Measurements from ENCODE around the gene VPS18. TPM values are rescaled to one million over a fixed set of nuclear protein-coding genes. Genes with fewer than 3 reads are reported as not detected.
A peak's percentile ranks its signal among the peaks of the same experiment; 100 is the strongest.

The VPS18 gene
- polyA plus RNA-seq, 1 donor, result 9.6 TPM

DNA sequence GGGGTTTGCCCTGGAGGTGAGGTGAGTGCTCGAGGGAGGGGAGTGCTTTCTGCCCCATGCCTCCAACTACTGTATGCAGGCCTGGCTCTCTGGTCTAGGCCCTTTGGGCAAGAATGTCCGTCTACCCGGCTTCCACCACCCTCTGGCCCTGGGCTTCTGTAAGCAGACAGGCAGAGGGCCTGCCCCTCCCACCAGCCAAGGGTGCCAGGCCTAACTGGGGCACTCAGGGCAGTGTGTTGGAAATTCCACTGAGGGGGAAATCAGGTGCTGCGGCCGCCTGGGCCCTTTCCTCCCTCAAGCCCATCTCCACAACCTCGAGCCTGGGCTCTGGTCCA lies 44.3 kb downstream of the VPS18 start:
- no peak for DNase-seq

DNA sequence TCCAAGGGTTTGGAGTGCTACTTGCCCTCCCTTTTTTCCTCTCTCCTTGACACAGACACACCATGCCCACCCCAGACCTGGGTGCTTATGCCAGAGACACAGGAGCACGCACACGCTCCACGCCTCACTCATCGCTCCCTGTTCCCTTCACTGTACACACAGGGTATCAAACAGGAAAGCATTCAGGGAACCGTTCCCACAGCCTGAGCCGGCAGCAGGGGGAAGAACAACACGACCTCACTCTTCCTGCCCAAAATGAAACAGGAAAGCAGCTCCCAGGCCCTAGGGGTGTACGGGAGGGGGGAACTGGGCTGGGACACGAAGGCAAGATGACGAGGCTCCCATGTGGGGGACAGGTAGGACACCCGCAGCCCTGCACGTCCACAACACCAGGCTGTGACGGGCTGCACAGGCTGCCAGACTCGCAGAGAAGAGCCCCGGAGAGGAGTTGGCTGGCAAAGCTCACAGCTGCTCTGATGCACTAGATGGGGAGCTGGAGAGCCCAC lies 46.1 kb downstream of the VPS18 start:
- DNase-seq, result no peak

DNA sequence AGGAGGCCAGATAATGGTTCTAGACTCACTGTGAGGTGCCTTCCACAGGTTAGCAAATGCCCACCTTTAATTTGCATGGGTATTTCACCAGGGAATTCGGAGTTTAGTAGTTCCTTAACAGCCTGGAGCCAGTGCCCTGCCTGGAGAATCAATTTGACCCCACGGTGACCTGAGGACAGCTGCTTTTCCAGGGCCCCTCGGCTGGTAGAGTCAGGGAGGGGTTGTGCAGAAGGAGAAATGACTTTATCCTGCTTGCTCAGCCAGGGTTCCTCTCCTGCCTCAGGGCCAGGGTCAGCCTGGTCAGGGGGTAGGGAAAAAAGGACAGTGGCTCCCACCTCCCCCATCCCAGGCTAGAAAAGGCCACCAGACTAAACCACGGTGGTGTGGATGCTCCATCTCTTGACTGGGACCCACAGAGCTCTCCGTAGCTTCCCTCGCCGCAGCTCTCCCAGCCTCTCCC lies 46.8 kb downstream of the VPS18 start:
- DNase-seq, result no peak

DNA sequence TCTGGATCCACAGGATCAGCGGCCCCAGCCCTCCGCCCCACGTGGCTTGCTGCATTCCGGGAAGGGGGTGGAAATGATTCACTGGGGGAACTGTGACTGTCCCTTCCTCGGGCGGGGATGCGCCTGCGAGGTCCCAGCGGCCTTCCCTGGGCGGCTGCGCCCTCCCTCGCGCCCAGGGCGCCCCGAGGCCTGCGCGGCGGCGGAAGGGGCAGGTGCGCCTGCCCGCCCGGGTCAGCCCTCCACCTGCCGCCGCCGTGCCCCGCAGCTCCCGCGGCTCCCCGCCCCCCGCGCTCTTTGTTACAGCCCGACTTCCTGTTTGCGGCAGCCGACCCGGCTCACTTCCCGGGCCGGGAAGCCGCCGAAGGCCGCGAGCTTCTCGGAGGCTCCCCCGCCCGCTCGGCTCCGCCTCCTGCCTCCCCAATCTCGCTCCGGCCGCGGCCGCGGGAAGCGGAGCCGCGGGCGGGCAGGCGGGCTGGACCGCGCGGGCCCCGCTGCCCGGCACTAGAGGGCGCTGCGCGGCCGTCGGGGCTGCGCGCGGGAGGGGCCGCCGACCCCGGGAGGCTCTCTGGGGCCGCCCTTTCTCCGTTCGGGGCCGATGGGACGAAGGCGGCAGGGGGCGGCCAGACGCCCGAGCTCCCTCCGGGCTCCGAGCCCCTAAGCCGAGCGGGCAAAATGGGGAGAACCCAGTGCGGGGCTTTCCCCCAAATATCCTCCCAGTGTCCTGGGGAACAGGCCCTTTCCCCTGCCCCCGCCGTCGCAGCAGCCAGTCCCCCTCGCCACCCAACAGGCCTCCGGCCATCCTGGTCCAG lies 47.5 kb downstream of the VPS18 start:
- DNase-seq, result peak; percentile 82

DNA sequence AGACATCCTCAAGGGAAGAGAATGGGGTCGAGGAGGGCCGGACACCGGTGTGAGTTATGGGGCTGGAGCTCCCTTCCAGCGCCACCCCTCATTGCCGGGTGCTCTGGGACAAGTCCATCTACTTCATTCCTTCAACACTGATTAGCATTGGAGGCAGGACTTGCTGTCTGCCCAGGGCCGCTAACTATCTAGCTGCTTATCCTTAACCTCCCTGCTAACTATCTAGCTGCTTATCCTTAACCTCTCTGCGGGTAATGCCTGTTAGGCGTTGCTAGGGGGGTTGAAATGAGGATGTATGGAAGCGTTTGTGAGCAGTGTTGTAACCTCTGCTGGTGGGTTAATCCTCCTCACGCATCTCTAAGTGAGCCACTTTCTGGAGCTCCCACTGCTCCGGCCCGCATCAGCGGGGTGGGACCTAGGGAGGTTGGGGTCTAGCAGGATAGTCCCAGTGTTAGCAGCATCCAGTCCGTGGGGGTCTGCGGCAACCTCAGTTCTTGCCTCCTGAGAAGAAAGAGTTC lies 48.1 kb downstream of the VPS18 start:
- DNase-seq, result no peak

DNA sequence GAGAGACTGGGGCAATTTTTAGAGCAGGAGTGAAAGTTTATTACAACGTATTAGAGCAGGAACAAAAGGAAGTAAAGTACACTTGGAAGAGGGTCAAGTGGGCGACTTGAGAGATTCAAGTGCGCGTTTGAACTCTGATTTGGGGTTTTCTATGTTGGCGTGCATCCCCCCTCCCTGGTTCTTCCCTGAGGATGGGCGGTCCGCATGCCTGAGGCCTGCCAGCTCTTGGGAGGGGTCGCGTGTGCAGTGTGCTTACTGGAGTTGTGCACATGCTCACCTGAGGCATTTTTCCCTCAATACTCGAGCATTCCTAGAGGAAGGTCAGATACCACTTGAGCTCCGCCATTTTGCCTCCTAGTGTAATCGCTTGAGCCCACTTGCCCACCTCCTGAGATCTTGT lies 48.6 kb downstream of the VPS18 start:
- no peak for DNase-seq

DNA sequence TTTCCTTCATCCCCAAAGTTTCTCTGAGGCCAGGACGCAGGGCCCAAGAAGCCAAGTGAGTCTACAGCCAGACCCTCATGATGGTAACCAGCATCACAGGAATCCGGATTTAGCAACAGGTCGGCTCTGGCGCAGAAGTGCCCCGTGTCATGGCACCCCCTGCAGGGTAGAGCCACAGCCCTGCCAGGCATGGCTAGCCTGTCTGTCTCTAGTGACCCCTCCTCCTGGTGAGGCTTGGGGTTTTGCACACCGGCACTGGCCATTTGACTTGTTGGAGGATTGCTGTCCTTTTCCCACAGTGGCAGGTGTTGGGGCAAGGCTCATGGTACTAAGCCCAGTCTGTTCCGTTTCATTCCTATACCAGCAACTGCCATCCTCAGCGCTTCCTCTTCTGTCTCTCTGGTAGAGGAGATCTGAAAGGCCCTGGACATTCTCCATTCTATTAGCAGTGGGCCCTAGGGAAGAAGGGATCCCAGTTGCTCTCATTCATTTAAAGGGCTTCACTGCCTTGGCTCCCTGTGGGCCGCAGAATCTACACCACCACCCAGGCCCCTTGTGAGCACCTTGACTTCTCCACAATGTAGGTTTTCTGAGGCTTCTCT lies 49.6 kb downstream of the VPS18 start:
- DNase-seq, result no peak

DNA sequence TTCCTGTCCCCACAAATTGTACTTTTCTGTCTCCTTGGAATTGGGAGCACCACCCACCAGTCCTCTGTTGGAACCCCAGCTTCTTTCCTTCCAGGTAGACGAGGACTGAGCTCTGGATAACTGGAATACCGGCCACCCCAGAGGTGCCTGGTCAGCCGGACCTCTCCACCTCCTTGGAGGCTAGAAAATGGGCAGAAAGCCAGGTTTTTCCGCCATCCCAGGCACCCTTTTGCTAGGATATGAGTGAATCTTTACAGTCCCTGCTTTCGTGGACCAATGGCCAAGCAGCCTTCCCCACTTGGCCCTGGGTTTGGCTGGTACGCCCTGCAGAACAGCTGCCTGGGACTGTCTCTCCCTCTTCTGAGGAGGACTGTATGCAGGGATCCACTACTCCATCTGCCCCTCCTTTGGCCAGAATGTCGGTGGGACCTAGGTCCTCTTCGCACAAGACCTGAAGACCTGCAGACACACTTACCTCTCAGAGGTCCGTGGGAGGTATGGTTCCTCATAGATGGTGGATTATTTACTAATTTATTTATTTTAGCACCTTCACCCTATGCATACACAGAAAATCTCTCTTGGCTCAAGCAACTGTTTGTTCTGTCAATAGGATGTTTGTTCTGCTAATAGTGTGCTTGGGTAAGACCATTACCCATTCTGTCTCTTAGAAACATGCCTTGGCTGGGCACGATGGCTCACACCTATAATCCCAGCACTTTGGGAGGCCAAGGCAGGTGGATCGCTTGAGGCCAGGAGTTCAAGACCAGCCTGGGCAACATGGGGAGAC lies 50.5 kb downstream of the VPS18 start:
- DNase-seq, result no peak

DNA sequence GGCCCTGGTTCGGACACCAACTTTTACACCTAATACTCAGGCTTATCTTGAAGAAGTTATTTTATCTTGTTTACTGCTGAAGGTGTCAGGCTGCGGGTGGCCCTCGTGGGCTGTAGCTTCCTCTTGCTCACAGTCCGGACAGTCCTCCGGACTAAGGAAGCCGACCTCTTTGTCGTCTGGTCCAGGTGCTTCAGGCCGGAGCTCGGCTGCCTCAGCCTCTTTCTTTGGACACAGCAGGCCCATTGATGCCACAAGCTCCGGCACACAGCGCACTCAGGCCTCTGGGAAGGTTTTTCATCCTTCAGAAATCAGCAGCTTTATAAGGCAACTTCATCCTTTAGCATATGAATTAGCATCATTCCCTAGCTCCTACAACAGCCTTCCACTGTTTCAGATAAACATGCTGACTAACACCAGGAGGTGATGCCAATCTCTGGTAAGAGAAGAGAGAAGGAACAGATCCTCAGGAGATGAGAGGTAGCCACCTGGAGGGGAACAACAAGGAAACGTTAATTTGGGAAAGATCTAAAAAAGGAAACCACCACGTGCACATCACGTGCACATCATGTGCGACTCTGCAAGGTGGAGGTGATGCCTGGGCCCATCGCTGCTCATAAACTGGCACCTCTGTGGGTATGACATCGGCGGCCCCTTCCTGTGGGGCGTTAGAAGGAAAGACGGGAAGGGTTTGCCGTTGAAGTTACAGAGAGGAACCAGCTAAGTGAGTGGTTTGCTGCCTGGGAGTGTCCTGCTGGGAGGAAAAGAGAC lies 54.6 kb downstream of the VPS18 start:
- no peak for DNase-seq

DNA sequence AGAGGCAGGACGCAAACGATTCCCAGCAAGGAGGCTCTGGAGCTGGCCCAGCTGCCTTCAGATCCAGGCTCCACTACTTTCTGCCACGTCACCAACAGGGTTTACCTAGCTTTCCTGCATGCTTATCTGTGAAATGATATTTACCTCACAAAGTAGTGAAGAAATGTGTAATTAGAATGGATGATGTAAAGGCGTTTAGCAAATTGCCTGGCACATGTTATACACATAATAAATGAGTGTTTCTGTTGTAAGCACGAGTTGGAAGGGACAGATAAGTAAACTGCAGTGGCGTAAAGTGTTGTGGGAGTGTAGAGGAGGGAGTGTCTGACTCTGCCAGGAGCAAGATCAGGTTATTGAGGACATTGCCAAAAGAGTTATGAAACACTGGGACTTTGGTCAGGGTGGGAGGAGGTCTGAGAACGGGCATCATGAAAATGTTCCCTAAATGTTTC lies 55.5 kb downstream of the VPS18 start:
- no peak for DNase-seq

DNA sequence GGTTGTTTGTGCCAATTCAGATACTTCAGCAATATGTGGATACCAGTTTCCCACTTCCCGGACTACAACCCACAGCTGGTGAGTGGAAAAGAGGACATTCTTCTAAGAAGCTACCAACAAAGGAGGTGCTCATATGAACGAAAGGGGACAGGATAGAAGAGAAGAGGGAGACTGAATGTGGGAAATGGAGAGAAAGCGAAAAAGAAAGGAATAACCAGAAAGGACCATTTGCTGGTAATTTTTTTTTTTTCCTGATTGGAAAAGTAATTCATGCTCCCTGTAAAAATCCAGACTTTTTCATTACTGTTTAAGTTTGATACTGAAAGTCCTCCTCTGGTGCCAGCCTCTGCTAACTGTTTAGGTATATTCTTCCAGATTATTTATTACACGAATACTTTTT lies 57.5 kb downstream of the VPS18 start:
- DNase-seq, result no peak

DNA sequence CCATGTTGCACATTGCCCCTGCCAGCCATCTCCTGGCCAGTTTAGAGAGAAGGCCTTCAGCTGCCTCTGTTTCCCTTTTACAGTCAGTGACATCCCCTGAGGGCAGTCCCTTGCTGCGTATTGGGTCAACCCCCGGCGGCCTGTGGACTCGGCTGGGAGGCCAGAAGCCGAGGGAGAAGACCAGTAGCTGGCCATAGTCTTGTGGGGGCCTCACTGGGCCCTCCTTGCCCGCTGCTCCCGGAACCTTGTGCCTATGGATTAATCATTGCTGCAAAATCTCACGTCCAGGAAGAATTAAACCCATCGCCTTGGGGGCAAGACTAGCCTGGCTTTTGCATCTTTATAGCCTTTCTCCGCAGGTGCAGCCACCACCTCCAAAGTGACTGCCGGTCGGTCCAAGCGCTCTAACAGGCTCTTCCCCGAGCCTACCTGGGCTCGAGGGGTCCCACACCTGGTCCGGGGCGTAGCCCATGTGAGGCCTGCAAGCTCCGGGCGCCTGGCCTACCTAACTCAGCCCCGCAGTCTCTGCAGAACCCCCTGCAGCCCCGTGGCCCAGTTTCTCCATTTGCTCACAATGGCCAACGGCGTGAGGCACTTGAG lies 58.2 kb downstream of the VPS18 start:
- DNase-seq, result no peak

DNA sequence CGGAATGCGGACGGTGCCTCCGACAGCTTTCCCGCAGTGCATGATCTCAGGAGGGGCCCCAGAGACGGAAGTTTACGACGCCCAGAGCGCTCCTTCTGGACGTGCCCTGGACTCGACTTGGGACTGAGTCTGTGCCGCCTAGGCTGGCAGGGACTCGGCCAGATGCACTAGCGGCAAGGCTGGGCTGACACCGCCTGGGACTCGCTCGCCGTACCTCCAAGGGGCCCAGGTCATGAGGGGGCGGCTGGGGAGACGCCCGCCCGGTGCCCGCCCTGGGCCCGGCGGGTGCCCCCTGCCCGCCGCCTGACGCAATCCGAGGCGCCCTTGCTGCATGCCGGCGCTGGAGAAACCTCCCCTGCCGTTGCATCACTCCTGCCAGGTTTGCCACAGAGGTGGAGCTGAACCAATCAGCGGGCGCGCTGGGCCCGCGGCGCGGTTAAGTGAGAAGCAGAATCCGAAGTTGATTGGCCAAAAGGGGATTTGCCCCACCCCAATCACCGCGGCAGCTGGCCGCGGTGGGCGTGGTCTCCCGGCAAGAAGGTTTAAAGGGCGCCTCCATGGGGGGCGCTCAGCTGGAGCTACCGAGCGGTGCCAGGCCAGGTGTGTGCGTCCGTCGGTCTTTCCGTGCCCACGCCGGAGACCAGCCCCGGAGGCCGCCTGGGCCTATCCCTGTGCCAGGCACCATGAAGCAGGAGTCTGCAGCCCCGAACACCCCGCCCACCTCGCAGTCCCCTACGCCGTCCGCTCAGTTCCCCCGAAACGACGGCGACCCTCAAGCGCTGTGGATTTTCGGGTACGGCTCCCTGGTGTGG lies 58.9 kb downstream of the VPS18 start, which contains the start of gene CHAC1:
Gene CHAC1 (plus strand): TSS at position 571 of the 812 bp plus-strand sequence. CDS start 113 bp downstream, at position 684.
- peak; percentile 89 for DNase-seq

Other genes with a start within 250 kb of the VPS18 start
- gene RAD51, start 199.3 kb upstream of the VPS18 start, polyA plus RNA-seq (ENCODE audit: insufficient read length), result 6.1 TPM
- gene RMDN3, start 139.2 kb upstream of the VPS18 start, polyA plus RNA-seq (ENCODE audit: insufficient read length), result 24.4 TPM
- gene GCHFR, start 130.4 kb upstream of the VPS18 start, polyA plus RNA-seq (ENCODE audit: insufficient read length), result 4.7 TPM
- gene C15orf62, start 124.5 kb upstream of the VPS18 start, polyA plus RNA-seq (ENCODE audit: insufficient read length), result 1.4 TPM
- gene ZFYVE19, start 87.4 kb upstream of the VPS18 start, polyA plus RNA-seq (ENCODE audit: insufficient read length), result 20.3 TPM
- 21.5 TPM for gene DNAJC17, start 87.0 kb upstream of the VPS18 start, polyA plus RNA-seq (ENCODE audit: insufficient read length)
- gene PPP1R14D, start 65.7 kb upstream of the VPS18 start, polyA plus RNA-seq (ENCODE audit: insufficient read length), result not detected
- gene SPINT1, start 50.4 kb upstream of the VPS18 start, polyA plus RNA-seq (ENCODE audit: insufficient read length), result 1.3 TPM
- 0.30 TPM for gene RHOV, start 20.2 kb upstream of the VPS18 start, polyA plus RNA-seq (ENCODE audit: insufficient read length)
- 16.7 TPM for gene DLL4, start 34.9 kb downstream of the VPS18 start, polyA plus RNA-seq (ENCODE audit: insufficient read length)
- gene CHAC1, start 59.0 kb downstream of the VPS18 start, polyA plus RNA-seq (ENCODE audit: insufficient read length), result 3.1 TPM
- gene INO80, start 221.8 kb downstream of the VPS18 start, polyA plus RNA-seq (ENCODE audit: insufficient read length), result 17.8 TPM